Smooth muscle cell (in vitro differentiated cells): ENCODE results near the gene WWC2. TPM values are rescaled to one million over a fixed set of nuclear protein-coding genes. Genes with fewer than 3 reads are reported as not detected.

Source experiments
- DNase-seq: peaks from one replicate; lab custom pipeline; 2025; ENCODE audit not compliant: unreplicated experiment; lab: John Stamatoyannopoulos, UW
- H2AFZ ChIP-seq: fragments of 200-600 bp; sonication (generic); 2 replicates; pipeline ENCODE4 v1.6.0; 2016; ENCODE audit warnings: antibody characterized with exemption, low read depth, mild to moderate bottlenecking
- H3F3A ChIP-seq: fragments of 200-600 bp; sonication (generic); 2 replicates; pipeline ENCODE4 v1.6.0; 2017; ENCODE audit warnings: antibody characterized with exemption, low read depth
- H3K27ac ChIP-seq: fragments of 200-600 bp; sonication (generic); 2 replicates; pipeline ENCODE4 v1.5.1; 2016; ENCODE audit warnings: low read depth, mild to moderate bottlenecking
- H3K27me3 ChIP-seq: fragments of 200-600 bp; sonication (generic); 2 replicates; pipeline ENCODE4 v1.6.1; 2016; ENCODE audit warnings: low read depth, mild to moderate bottlenecking
- H3K36me3 ChIP-seq: fragments of 200-600 bp; sonication (generic); 2 replicates; pipeline ENCODE4 v1.5.1; 2016; ENCODE audit warnings: low read depth
- H3K4me1 ChIP-seq: fragments of 200-600 bp; sonication (generic); 2 replicates; pipeline ENCODE4 v1.5.1; 2016; ENCODE audit warnings: low read depth
- H3K4me2 ChIP-seq: fragments of 200-600 bp; sonication (generic); 2 replicates; pipeline ENCODE4 v1.6.0; 2016; ENCODE audit warnings: mild to moderate bottlenecking
- H3K4me3 ChIP-seq: fragments of 200-600 bp; sonication (generic); 2 replicates; pipeline ENCODE4 v1.5.1; 2016; ENCODE audit warnings: mild to moderate bottlenecking
- H3K79me2 ChIP-seq: fragments of 200-600 bp; sonication (generic); 2 replicates; pipeline ENCODE4 v1.6.0; 2016; ENCODE audit warnings: low read depth, mild to moderate bottlenecking
- H3K9ac ChIP-seq: fragments of 200-600 bp; sonication (generic); 2 replicates; pipeline ENCODE4 v1.6.0; 2016; ENCODE audit warnings: low read depth
- H3K9me3 ChIP-seq: fragments of 200-600 bp; sonication (generic); replicated peaks from 2 replicates; pipeline ENCODE4 v1.5.1; 2016; ENCODE audit warnings: low read depth
- H4K20me1 ChIP-seq: fragments of 200-600 bp; sonication (generic); 2 replicates; pipeline ENCODE4 v1.6.0; 2016; ENCODE audit warnings: low read depth
- WGBS: methylation state at CpG from one replicate; pipeline ENCODE4 v1.1.7; 2016; ENCODE audit warnings: low lambda C conversion rate; 5-methylcytosine and 5-hydroxymethylcytosine counted together
- polyA plus RNA-seq: library from polyadenylated mRNA; unstranded; fragments of >200 nt; fragmentation: Nextera tagmentation; extraction: Ambion mirVana; gene quantifications from 2 replicates; pipeline ENCODE4 v1.2.1, GENCODE V29; 2016
- total RNA-seq: library from RNA; depleted of rRNA; stranded (reverse); fragments of >200 nt; gene quantifications from 2 replicates; pipeline ENCODE4 v1.2.3, GENCODE V29; 2014
- TF ChIP-seq, protein P1 (sequence below): fragments of 200-600 bp; sonication (generic); IDR thresholded peaks from 2 replicates; pipeline ENCODE4 v1.5.1; 2017; ENCODE audit warnings: borderline replicate concordance, mild to moderate bottlenecking, antibody characterized with exemption; ENCODE audit not compliant: insufficient read depth, poor library complexity, severe bottlenecking

WWC2 gene
- total and polyA plus RNA-seq, 2 experiments from 2014 or later: 11.2 to 13.5 TPM

- H2AFZ ChIP-seq: no peak overlapping the region
Measured at GRCh38 chr4:183073838-183074145, 25.3 kb upstream of the WWC2 start.

GRCh38 chr4:183074288-183074990, 24.6 kb upstream of the WWC2 start:
- whole genome bisulfite sequencing: 26% methylated on average over 7 of the region's 7 CpGs
- Histone ChIP-seq H3K4me2 (peak overlapping the region; percentile 20), H3K79me2 (no peaks in the 10 kb centered on the region), H3K9me3 (no peaks in the 10 kb centered on the region), H3K27ac (no peak overlapping the region), H3F3A (no peaks in the 10 kb centered on the region), H3K4me3 (no peak overlapping the region), H4K20me1 (no peaks in the 10 kb centered on the region), H3K9ac (no peak overlapping the region), H3K4me1 (peaks cover 7% of the 10 kb centered on the region), H3K36me3 (no peaks in the 10 kb centered on the region), H3K27me3 (no peaks in the 10 kb centered on the region), H2AFZ (peak overlapping the region; percentile 32)
- TF ChIP-seq, protein P1, sequence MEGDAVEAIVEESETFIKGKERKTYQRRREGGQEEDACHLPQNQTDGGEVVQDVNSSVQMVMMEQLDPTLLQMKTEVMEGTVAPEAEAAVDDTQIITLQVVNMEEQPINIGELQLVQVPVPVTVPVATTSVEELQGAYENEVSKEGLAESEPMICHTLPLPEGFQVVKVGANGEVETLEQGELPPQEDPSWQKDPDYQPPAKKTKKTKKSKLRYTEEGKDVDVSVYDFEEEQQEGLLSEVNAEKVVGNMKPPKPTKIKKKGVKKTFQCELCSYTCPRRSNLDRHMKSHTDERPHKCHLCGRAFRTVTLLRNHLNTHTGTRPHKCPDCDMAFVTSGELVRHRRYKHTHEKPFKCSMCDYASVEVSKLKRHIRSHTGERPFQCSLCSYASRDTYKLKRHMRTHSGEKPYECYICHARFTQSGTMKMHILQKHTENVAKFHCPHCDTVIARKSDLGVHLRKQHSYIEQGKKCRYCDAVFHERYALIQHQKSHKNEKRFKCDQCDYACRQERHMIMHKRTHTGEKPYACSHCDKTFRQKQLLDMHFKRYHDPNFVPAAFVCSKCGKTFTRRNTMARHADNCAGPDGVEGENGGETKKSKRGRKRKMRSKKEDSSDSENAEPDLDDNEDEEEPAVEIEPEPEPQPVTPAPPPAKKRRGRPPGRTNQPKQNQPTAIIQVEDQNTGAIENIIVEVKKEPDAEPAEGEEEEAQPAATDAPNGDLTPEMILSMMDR: no peak
- DNase-seq: no peak

More at GRCh38 chr4:183073838-183074145, 25.3 kb upstream of the WWC2 start:
- Histone ChIP-seq H3K9me3 (no peaks in the 10 kb centered on the region), H3K27me3 (no peaks in the 10 kb centered on the region), H3K79me2 (no peaks in the 10 kb centered on the region), H3K4me2 (no peak overlapping the region), H3F3A (no peaks in the 10 kb centered on the region), H3K4me3 (no peak overlapping the region), H3K4me1 (peaks cover 7% of the 10 kb centered on the region), H3K36me3 (no peaks in the 10 kb centered on the region), H3K27ac (no peak overlapping the region), H3K9ac (no peak overlapping the region), H4K20me1 (no peaks in the 10 kb centered on the region)
- TF ChIP-seq, protein P1: no peak
- 18% methylated on average over 2 of the region's 2 CpGs for WGBS
- DNase-seq: no peak

- 97% methylated on average over 13 of the region's 13 CpGs for WGBS
- H3K4me3 ChIP-seq: no peak overlapping the region
- H3K79me2 ChIP-seq: no peaks in the 10 kb centered on the region
- peaks cover 7% of the 10 kb centered on the region for H3K4me1 ChIP-seq
- no peaks in the 10 kb centered on the region for H4K20me1 ChIP-seq
- no peaks in the 10 kb centered on the region for H3K36me3 ChIP-seq
- no peak for DNase-seq
- TF ChIP-seq, protein P1: no peak
- H3K27me3 ChIP-seq: no peaks in the 10 kb centered on the region
- no peaks in the 10 kb centered on the region for H3F3A ChIP-seq
- H3K9me3 ChIP-seq: no peaks in the 10 kb centered on the region
- H2AFZ ChIP-seq: no peak overlapping the region
- no peak overlapping the region for H3K9ac ChIP-seq
- H3K27ac ChIP-seq: no peak overlapping the region
- H3K4me2 ChIP-seq: no peak overlapping the region
Measured at GRCh38 chr4:183078634-183079033, 20.4 kb upstream of the WWC2 start.
